GM12878 (cell line): ENCODE data around the gene ATP5F1D. TPM values are rescaled to one million over a fixed set of nuclear protein-coding genes. Genes with fewer than 3 reads are reported as not detected.

Experiments
- ATAC-seq: fragments of 200-7000 bp; cut with Tn5 transposase; 3 replicates; pipeline ENCODE4 v1.9.1; 2020; ENCODE audit warnings: mild to moderate bottlenecking, moderate library complexity
- BruUV-seq: library from RNA; stranded (reverse); fragments of 400-500 nt; replicated peaks from 2 replicates; lab custom pipeline; 2021; lab: Mats Ljungman, UMichigan
- CTCF ChIA-PET: fragments of 300-600 bp; sonication (Branson Sonifier 250); formaldehyde crosslinking; extraction: SDS; loops from one replicate; lab custom pipeline; 2021; ENCODE audit warnings: inconsistent platforms; lab: Yijun Ruan, JAX
- POLR2A ChIA-PET: fragments of 350-600 bp; formaldehyde crosslinking; extraction: SDS; loops from one replicate; lab custom pipeline; 2021; ENCODE audit warnings: inconsistent platforms; lab: Charles Lee
- RAD21 ChIA-PET: fragments of 300-600 bp; sonication (Branson Sonifier 250); formaldehyde crosslinking; loops from one replicate; lab custom pipeline; 2023; ENCODE audit warnings: antibody characterized with exemption; ENCODE audit not compliant: unreplicated experiment; lab: Charles Lee
- SMC1A ChIA-PET: fragments of 300-600 bp; sonication (Branson Sonifier 250); formaldehyde crosslinking; loops from one replicate; lab custom pipeline; 2023; ENCODE audit not compliant: unreplicated experiment, uncharacterized antibody; lab: Charles Lee
- DNase-seq: peaks from one replicate; pipeline ENCODE4 v3.0.0-alpha.2; 2011; ENCODE audit warnings: low read depth, low spot score
- FAIRE-seq: peaks from 3 replicates; lab custom pipeline; 2011; peaks lifted over from hg19 to GRCh38; lab: Jason Lieb, UNC
- H2AFZ ChIP-seq: 2 replicates; pipeline ENCODE4 v1.6.0; 2011; ENCODE audit warnings: low read depth, low read length, control low read depth; ENCODE audit not compliant: control insufficient read depth
- H3K27ac ChIP-seq: 2 replicates; pipeline ENCODE4 v1.5.1; 2011; ENCODE audit warnings: control low read depth; ENCODE audit not compliant: control insufficient read depth, insufficient read depth
- H3K27me3 ChIP-seq, 2 experiments: replicated peaks in 1 of 2; 2 replicates each; pipeline versions ENCODE4 v1.6.0 to v1.6.1; 2011; ENCODE audit warnings: low read length in 1 of 2; ENCODE audit not compliant: control insufficient read depth in 2 of 2, insufficient read depth in 2 of 2
- H3K36me3 ChIP-seq, 2 experiments: 2 replicates each; pipeline ENCODE4 v1.5.1; 2011; ENCODE audit warnings: low read length in 1 of 2; ENCODE audit not compliant: control insufficient read depth in 2 of 2, insufficient read depth in 2 of 2
- H3K4me1 ChIP-seq: 2 replicates; pipeline ENCODE4 v1.6.1; 2011; ENCODE audit warnings: mild to moderate bottlenecking, low read length, moderate library complexity, mixed read lengths; ENCODE audit not compliant: control insufficient read depth, insufficient read depth
- H3K4me2 ChIP-seq: 2 replicates; pipeline ENCODE4 v1.6.0; 2011; ENCODE audit warnings: control low read depth; ENCODE audit not compliant: control insufficient read depth, insufficient read depth
- H3K4me3 ChIP-seq: fragments of 200-600 bp; sonication (generic); 2 replicates; pipeline ENCODE4 v1.5.1; 2016
- H3K79me2 ChIP-seq: 2 replicates; pipeline ENCODE4 v1.6.0; 2011; ENCODE audit warnings: low read length; ENCODE audit not compliant: control insufficient read depth, insufficient read depth
- H3K9ac ChIP-seq: 2 replicates; pipeline ENCODE4 v1.8.0; 2011; ENCODE audit warnings: low read length, control low read depth, mixed read lengths; ENCODE audit not compliant: control insufficient read depth, insufficient read depth
- H3K9me3 ChIP-seq: replicated peaks from 3 replicates; pipeline ENCODE4 v1.5.1; 2011; ENCODE audit warnings: mild to moderate bottlenecking, low read length; ENCODE audit not compliant: control insufficient read depth, insufficient read depth
- H4K20me1 ChIP-seq: 2 replicates; pipeline ENCODE4 v1.6.0; 2011; ENCODE audit not compliant: control insufficient read depth, insufficient read depth
- ATF7 ChIP-seq: fragments of 450-650 bp; IDR thresholded peaks from 2 replicates; pipeline ENCODE4 v1.6.1; 2016; ENCODE audit warnings: low read depth, mild to moderate bottlenecking
- BRCA1 ChIP-seq: IDR thresholded peaks from 2 replicates; pipeline ENCODE4 v1.6.1; 2011; ENCODE audit warnings: low read depth, low read length, improper control_type of control experiment
- CUX1 ChIP-seq: IDR thresholded peaks from 2 replicates; pipeline ENCODE4 v1.6.1; 2012; ENCODE audit warnings: improper control_type of control experiment, low read depth, low read length; ENCODE audit not compliant: insufficient replicate concordance
- GATAD2B ChIP-seq: fragments of 450-650 bp; conservative IDR thresholded peaks from 2 replicates; pipeline ENCODE4 v1.6.1; 2017; ENCODE audit warnings: low read depth, mild to moderate bottlenecking, moderate library complexity
- HDAC2 ChIP-seq: fragments of 200-600 bp; sonication (generic); IDR thresholded peaks from 2 replicates; pipeline ENCODE4 v1.6.1; 2017
- HDGF ChIP-seq: fragments of 450-650 bp; IDR thresholded peaks from 2 replicates; pipeline ENCODE4 v1.6.1; 2016; ENCODE audit warnings: antibody characterized with exemption
- IRF5 ChIP-seq: fragments of 450-650 bp; IDR thresholded peaks from 2 replicates; pipeline ENCODE4 v1.6.1; 2017; ENCODE audit warnings: borderline replicate concordance
- MTA3 ChIP-seq: IDR thresholded peaks from 2 replicates; pipeline ENCODE4 v1.6.1; 2012; ENCODE audit warnings: low read length, inconsistent platforms, borderline replicate concordance
- NFXL1 ChIP-seq: fragments of 450-650 bp; IDR thresholded peaks from 2 replicates; pipeline ENCODE4 v1.6.1; 2017; ENCODE audit warnings: antibody characterized with exemption, mild to moderate bottlenecking, borderline replicate concordance
- PBX3 ChIP-seq: IDR thresholded peaks from 2 replicates; pipeline ENCODE4 v1.6.1; 2011; ENCODE audit warnings: mild to moderate bottlenecking, low read depth, low read length, moderate library complexity; ENCODE audit not compliant: insufficient replicate concordance
- SMC3 ChIP-seq: IDR thresholded peaks from 2 replicates; pipeline ENCODE4 v1.6.1; 2011; ENCODE audit warnings: low read length, improper control_type of control experiment, borderline replicate concordance
- SREBF1 ChIP-seq: IDR thresholded peaks from 2 replicates; pipeline ENCODE4 v1.6.1; 2012; ENCODE audit warnings: mild to moderate bottlenecking, low read length
- SRF ChIP-seq, 2 experiments: IDR thresholded peaks; 2 replicates each; pipeline ENCODE4 v1.6.1; 2011; ENCODE audit warnings: low read depth in 2 of 2, low read length in 2 of 2, mild to moderate bottlenecking in 1 of 2, moderate library complexity in 1 of 2
- SUZ12 ChIP-seq: fragments of 200-600 bp; sonication (generic); IDR thresholded peaks from one replicate; pipeline ENCODE4 v1.6.1; 2018; ENCODE audit warnings: antibody characterized with exemption, mild to moderate bottlenecking; ENCODE audit not compliant: unreplicated experiment
- WGBS: methylation state at CpG from one replicate; pipeline ENCODE4 v1.1.6; 2016; ENCODE audit warnings: low lambda C conversion rate; ENCODE audit not compliant: insufficient replicate concordance, insufficient coverage; ENCODE audit errors: missing lambda C conversion rate; 5-methylcytosine and 5-hydroxymethylcytosine counted together
- in situ Hi-C: fragments of 300-500 bp; cut with MboI; formaldehyde crosslinking; loops from 9 replicates; pipeline ENCODE4 v1.14.3; 2018; ENCODE audit warnings: mixed read lengths
- intact Hi-C: fragments of 100-400 bp; cut with micrococcal nuclease; formaldehyde crosslinking; loops from one replicate; pipeline ENCODE4 v1.14.2; 2022; ENCODE audit not compliant: unreplicated experiment
- polyA plus RNA-seq, 11 experiments: library from polyadenylated mRNA; depleted of rRNA in 4 of 11; unstranded in 6 of 11; stranded (reverse) in 5 of 11; fragments of >200 nt; fragmentation: Nextera tagmentation in 4 of 11; fragmentation: Illumina TruSeq in 1 of 11; extraction: Ambion mirVana in 4 of 11; extraction: Trizol in 1 of 11; gene quantifications; 1 replicate in 1 of 11; 2 replicates in 10 of 11; pipeline versions ENCODE4 v1.2.1 to v1.2.3, GENCODE V29; 2011 to 2016; ENCODE audit warnings: inconsistent platforms in 2 of 11, missing spikeins in 2 of 11, low read depth in 1 of 11
- total RNA-seq, 4 experiments: library from RNA; depleted of rRNA in 3 of 4; stranded (reverse); fragments of >200 nt in 3 of 4; fragmentation: Illumina TruSeq in 1 of 4; extraction: Trizol in 1 of 4; gene quantifications; 2 replicates each; pipeline versions ENCODE4 v1.2.1 to v1.2.3, GENCODE V29; 2013 to 2021

The ATP5F1D gene
- total and polyA plus RNA-seq, 10 of the 15 experiments (the other 5 are each of a cell fraction or from before 2014, with no cell fraction given), result 7.2 to 357 (median 49.5) TPM

GRCh38 chr19:1263188-1263587 lies 21.6 kb downstream of the ATP5F1D start (continued):
- no peak for TF ChIP-seq PBX3
- no peak for TF ChIP-seq NFXL1
- no peak for TF ChIP-seq HDAC2
- TF ChIP-seq SUZ12, result no peak
- no peak for TF ChIP-seq SREBF1
- no peak for TF ChIP-seq MTA3

GRCh38 chr19:1264801-1265614 lies 23.5 kb downstream of the ATP5F1D start:
- DNase-seq, result no peak
- no TSS peak for BruUV-seq
- in situ Hi-C loops (loop anchor here (10.0 kb wide), 1 partner anchor 820 kb away; no protein-coding TSS in a partner anchor), intact Hi-C loops (no loop called here)
- ChIA-PET CTCF (interaction anchor here (1.2 to 7.2 kb wide), 3 partner anchors 12 to 22 kb away, joined by 3 to 363 read pairs (median 26); partner anchors contain the start of gene ATP5F1D), RAD21 (interaction anchor here (1.3 to 5.1 kb wide), 5 partner anchors 12 to 198 kb away, joined by 4 to 336 read pairs (median 9); partner anchors contain the start of gene ARHGAP45), POLR2A (interaction anchor here (1.0 to 8.7 kb wide), 2 partner anchors 12 to 21 kb away, joined by 3 to 184 read pairs; partner anchors contain the start of gene ATP5F1D), SMC1A (interaction anchor here (7.3 kb wide), 1 partner anchor 21 kb away, joined by 172 read pairs; the partner anchor contains the start of gene ATP5F1D)
- WGBS, result 1% methylated on average over 26 of the region's 26 CpGs
- Histone ChIP-seq H3K79me2 (peaks cover 31% of the 10 kb centered on the region), H3K27me3 (no peaks in the 10 kb centered on the region), H3K4me2 (peak overlapping the region; percentile 66), H3K36me3 (no peaks in the 10 kb centered on the region), H2AFZ (no peak overlapping the region), H3K9me3 (no peaks in the 10 kb centered on the region), H3K27ac (peak overlapping the region; percentile 16), H3K4me3 (peak overlapping the region; percentile 10; the same call in 1 of the 2 replicates), H3K9ac (no peak overlapping the region), H4K20me1 (no peaks in the 10 kb centered on the region; the same call in 1 of the 2 replicates), H3K4me1 (peaks cover 55% of the 10 kb centered on the region)
- FAIRE-seq, result no peak
- peak; percentile 3 for ATAC-seq
- TF ChIP-seq IRF5, result no peak
- TF ChIP-seq CUX1, result no peak
- TF ChIP-seq SMC3, result no peak
- TF ChIP-seq SRF (IDR thresholded peaks at IDR 0.05; ENCODE audit: low read depth in 2 of 2, low read length in 2 of 2), result no peak
- TF ChIP-seq GATAD2B, result peak; percentile 56; the same call in 1 of the 2 replicates
- TF ChIP-seq HDGF, result peak; percentile 79; the same call in 1 of the 2 replicates
- 0 out of 2 replicates have a peak, but pooled peaks have one; percentile 38 for TF ChIP-seq ATF7
- TF ChIP-seq BRCA1, result no peak
